Neural progenitor cell (in vitro differentiated cells): Measurements from ENCODE around the gene MPPED1.

Experiments
- EZH2 ChIP-seq: fragments of 200-600 bp; sonication (generic); IDR thresholded peaks from 2 replicates; pipeline ENCODE4 v1.6.1; 2017; ENCODE audit warnings: antibody characterized with exemption, mild to moderate bottlenecking, moderate library complexity
- TF ChIP-seq, protein P1 (sequence below): fragments of 200-600 bp; sonication (generic); IDR thresholded peaks from 2 replicates; pipeline ENCODE4 v1.5.1; 2017; ENCODE audit warnings: antibody characterized with exemption, mild to moderate bottlenecking

DNA sequence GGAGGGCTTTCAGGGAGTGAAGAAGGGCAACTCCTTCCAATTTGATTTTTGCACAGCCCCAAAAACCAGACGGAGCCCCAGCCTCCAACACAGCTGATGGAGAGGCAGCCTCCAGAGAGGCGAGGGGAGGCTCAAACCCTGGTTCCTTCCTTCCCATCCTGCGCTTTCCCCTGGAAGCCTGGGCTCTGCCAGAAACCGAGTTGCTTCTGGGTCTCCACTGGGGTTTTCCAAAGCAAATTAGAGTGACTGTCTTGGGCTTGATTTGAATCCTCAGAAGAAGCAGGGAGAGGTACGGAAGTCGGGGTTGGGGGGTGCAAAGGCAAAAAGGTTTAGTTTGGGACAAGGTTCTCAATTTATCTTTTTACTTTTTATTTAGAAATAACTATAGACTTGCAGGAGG lies 129.2 kb downstream of the MPPED1 start:
- TF ChIP-seq EZH2: no peak
- TF ChIP-seq, protein P1, sequence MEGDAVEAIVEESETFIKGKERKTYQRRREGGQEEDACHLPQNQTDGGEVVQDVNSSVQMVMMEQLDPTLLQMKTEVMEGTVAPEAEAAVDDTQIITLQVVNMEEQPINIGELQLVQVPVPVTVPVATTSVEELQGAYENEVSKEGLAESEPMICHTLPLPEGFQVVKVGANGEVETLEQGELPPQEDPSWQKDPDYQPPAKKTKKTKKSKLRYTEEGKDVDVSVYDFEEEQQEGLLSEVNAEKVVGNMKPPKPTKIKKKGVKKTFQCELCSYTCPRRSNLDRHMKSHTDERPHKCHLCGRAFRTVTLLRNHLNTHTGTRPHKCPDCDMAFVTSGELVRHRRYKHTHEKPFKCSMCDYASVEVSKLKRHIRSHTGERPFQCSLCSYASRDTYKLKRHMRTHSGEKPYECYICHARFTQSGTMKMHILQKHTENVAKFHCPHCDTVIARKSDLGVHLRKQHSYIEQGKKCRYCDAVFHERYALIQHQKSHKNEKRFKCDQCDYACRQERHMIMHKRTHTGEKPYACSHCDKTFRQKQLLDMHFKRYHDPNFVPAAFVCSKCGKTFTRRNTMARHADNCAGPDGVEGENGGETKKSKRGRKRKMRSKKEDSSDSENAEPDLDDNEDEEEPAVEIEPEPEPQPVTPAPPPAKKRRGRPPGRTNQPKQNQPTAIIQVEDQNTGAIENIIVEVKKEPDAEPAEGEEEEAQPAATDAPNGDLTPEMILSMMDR: no peak
